Natural killer cell (primary cell): ENCODE measurements around the gene CEP112. TPM values are rescaled to one million over a fixed set of nuclear protein-coding genes. Genes with fewer than 3 reads are reported as not detected.

Experiments
- ATAC-seq, 3 donors: fragments of 150-1000 bp in 2 of 3; fragments of 200-7000 bp in 1 of 3; cut with Tn5 transposase; 1 replicate in 1 of 3; 2 replicates in 2 of 3; pipeline ENCODE4 v1.10.0; 2021; ENCODE audit warnings: mild to moderate bottlenecking in 2 of 3, moderate library complexity in 2 of 3
- DNase-seq, 2 donors: peaks; one replicate each; pipeline versions ENCODE4 v3.0.0 to v3.0.0-alpha.2; 2013 to 2021; ENCODE audit warnings: mixed read lengths in 1 of 2
- H3K27ac ChIP-seq: one replicate; pipeline ENCODE4 v1.5.1; 2013; ENCODE audit warnings: mild to moderate bottlenecking, low read length
- H3K27me3 ChIP-seq: one replicate; pipeline ENCODE4 v1.6.1; 2013; ENCODE audit warnings: low read length; ENCODE audit not compliant: control insufficient read depth, insufficient read depth
- H3K36me3 ChIP-seq: one replicate; pipeline ENCODE4 v1.6.1; 2013; ENCODE audit warnings: low read length; ENCODE audit not compliant: control insufficient read depth, insufficient read depth
- H3K4me1 ChIP-seq: one replicate; pipeline ENCODE4 v1.6.1; 2013; ENCODE audit warnings: low read length; ENCODE audit not compliant: control insufficient read depth, insufficient read depth
- H3K4me3 ChIP-seq: one replicate; pipeline ENCODE4 v1.5.1; 2013; ENCODE audit warnings: low read length
- H3K9me3 ChIP-seq: one replicate; pipeline ENCODE4 v1.6.1; 2013; ENCODE audit warnings: low read length; ENCODE audit not compliant: control insufficient read depth, insufficient read depth
- H3K27ac Mint-ChIP-seq, 2 donors: one replicate each; pipeline ENCODE4 v1.8.0; 2022; ENCODE audit warnings: mild to moderate bottlenecking in 2 of 2, mixed read lengths in 2 of 2, moderate library complexity in 1 of 2
- H3K27me3 Mint-ChIP-seq, 2 donors: one replicate each; pipeline ENCODE4 v1.8.0; 2022; ENCODE audit warnings: low read depth in 2 of 2, mixed read lengths in 2 of 2
- H3K36me3 Mint-ChIP-seq: one replicate; pipeline ENCODE4 v1.8.0; 2022; ENCODE audit warnings: mixed read lengths
- H3K4me1 Mint-ChIP-seq, 2 donors: one replicate each; pipeline ENCODE4 v1.8.0; 2022; ENCODE audit warnings: mixed read lengths in 2 of 2
- H3K4me3 Mint-ChIP-seq: one replicate; pipeline ENCODE4 v1.8.0; 2022; ENCODE audit warnings: mild to moderate bottlenecking, moderate library complexity, mixed read lengths
- H3K9me3 Mint-ChIP-seq, 2 donors: one replicate each; pipeline ENCODE4 v1.8.0; 2022; ENCODE audit warnings: mixed read lengths in 2 of 2
- WGBS: methylation state at CpG from one replicate; pipeline ENCODE4 v1.1.7; 2013; ENCODE audit warnings: missing lambda C conversion rate; ENCODE audit not compliant: insufficient coverage; 5-methylcytosine and 5-hydroxymethylcytosine counted together
- intact Hi-C: fragments of 100-400 bp; cut with micrococcal nuclease; formaldehyde crosslinking; loops from one replicate; pipeline ENCODE4 v1.14.2; 2022
- total RNA-seq, 4 donors: library from RNA; stranded (reverse); fragments of 120-200 nt in 1 of 4; gene quantifications; one replicate each; pipeline versions ENCODE4 v1.2.3 to v1.2.4, GENCODE V29; 2013 to 2022
- TF ChIP-seq, protein P1 (sequence below): fragments of 200-600 bp; IDR thresholded peaks from one replicate; pipeline ENCODE4 v1.8.0; 2022; ENCODE audit warnings: antibody characterized with exemption

Gene CEP112
- total RNA-seq, 3 donors from 2014 or later (not counting 1 experiment from before 2014, with no cell fraction given): 0.60 to 1.1 (median 0.85) TPM

DNA sequence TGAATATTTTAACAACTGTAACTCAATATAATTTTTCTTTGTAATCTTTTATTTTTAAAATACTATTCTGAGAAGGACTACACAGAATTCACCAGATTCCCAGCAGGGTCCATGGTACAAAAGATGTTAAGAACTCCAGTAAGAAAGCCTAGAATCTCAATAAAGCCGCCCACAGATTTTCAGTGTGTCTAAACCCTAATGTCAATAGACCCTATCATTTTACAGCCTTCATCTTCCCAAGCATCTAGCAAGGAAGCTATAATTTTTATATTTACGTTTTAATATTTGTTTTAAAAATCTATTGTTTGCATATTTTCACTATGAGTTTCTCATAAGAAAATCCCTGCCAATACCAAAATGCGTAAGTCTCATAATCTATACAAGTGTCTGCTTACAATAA lies 148.5 kb downstream of the CEP112 start:
- H3K27me3 Mint-ChIP-seq: peaks cover 0 to 4% of the 10 kb centered on the region in 2 donors
- no peaks in the 10 kb centered on the region for H3K9me3 ChIP-seq
- H3K27me3 ChIP-seq: no peaks in the 10 kb centered on the region
- intact Hi-C loops: no loop called here
- H3K27ac Mint-ChIP-seq: no peak overlapping the region
- H3K36me3 ChIP-seq: no peaks in the 10 kb centered on the region
- H3K9me3 Mint-ChIP-seq: no peaks in the 10 kb centered on the region
- H3K4me1 Mint-ChIP-seq: no peaks in the 10 kb centered on the region
- H3K4me3 ChIP-seq: no peak overlapping the region
- no peaks in the 10 kb centered on the region for H3K4me1 ChIP-seq
- TF ChIP-seq, protein P1, sequence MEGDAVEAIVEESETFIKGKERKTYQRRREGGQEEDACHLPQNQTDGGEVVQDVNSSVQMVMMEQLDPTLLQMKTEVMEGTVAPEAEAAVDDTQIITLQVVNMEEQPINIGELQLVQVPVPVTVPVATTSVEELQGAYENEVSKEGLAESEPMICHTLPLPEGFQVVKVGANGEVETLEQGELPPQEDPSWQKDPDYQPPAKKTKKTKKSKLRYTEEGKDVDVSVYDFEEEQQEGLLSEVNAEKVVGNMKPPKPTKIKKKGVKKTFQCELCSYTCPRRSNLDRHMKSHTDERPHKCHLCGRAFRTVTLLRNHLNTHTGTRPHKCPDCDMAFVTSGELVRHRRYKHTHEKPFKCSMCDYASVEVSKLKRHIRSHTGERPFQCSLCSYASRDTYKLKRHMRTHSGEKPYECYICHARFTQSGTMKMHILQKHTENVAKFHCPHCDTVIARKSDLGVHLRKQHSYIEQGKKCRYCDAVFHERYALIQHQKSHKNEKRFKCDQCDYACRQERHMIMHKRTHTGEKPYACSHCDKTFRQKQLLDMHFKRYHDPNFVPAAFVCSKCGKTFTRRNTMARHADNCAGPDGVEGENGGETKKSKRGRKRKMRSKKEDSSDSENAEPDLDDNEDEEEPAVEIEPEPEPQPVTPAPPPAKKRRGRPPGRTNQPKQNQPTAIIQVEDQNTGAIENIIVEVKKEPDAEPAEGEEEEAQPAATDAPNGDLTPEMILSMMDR: no peak
- 72% methylated on average over 2 of the region's 3 CpGs for WGBS
- DNase-seq: no peak
- no peak overlapping the region for H3K27ac ChIP-seq
- no peak for ATAC-seq
- H3K4me3 Mint-ChIP-seq: no peak overlapping the region
- H3K36me3 Mint-ChIP-seq: no peaks in the 10 kb centered on the region

GRCh38 chr17:66040402-66040801 lies 151.5 kb downstream of the CEP112 start:
- Mint-ChIP-seq H3K36me3 (no peaks in the 10 kb centered on the region), H3K4me3 (no peak overlapping the region), H3K4me1 (no peaks in the 10 kb centered on the region), H3K9me3 (no peaks in the 10 kb centered on the region), H3K27me3 (peaks cover 0 to 4% of the 10 kb centered on the region in 2 donors), H3K27ac (no peak overlapping the region)
- no peak for ATAC-seq
- intact Hi-C loops: no loop called here
- Histone ChIP-seq H3K9me3 (no peaks in the 10 kb centered on the region), H3K27me3 (no peaks in the 10 kb centered on the region), H3K27ac (no peak overlapping the region), H3K4me3 (no peak overlapping the region), H3K36me3 (no peaks in the 10 kb centered on the region), H3K4me1 (no peaks in the 10 kb centered on the region)
- TF ChIP-seq, protein P1: no peak
- WGBS: 91% methylated on average over 4 of the region's 4 CpGs
- DNase-seq: no peak

DNA sequence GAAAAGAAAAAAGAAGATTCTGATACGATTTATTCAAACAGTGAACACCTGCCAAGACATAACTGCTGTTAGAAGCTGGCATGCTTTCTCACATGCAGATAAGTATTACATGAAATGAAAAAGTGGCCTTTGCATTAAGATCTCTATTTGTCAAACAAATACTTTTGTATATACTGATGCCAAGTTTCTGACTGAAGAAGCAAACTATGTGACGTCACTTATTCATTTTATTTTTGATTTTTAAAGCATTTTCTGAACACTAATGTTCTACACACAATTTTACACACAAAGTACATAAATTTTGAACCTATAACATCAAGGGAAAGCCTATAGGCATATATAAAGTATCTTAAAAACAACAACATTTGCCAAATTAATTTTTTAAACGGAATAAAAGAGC lies 153.8 kb downstream of the CEP112 start:
- no peak overlapping the region for H3K4me3 Mint-ChIP-seq
- DNase-seq (no peak), ATAC-seq (no peak)
- intact Hi-C loops: no loop called here
- Histone ChIP-seq H3K9me3 (no peaks in the 10 kb centered on the region), H3K4me1 (no peaks in the 10 kb centered on the region), H3K27ac (no peak overlapping the region), H3K4me3 (no peak overlapping the region), H3K36me3 (no peaks in the 10 kb centered on the region), H3K27me3 (no peaks in the 10 kb centered on the region)
- no peaks in the 10 kb centered on the region for H3K4me1 Mint-ChIP-seq
- H3K27me3 Mint-ChIP-seq: peaks cover 0 to 4% of the 10 kb centered on the region in 2 donors
- 64% methylated on average over 3 of the region's 3 CpGs for WGBS
- no peaks in the 10 kb centered on the region for H3K36me3 Mint-ChIP-seq
- H3K27ac Mint-ChIP-seq: no peak overlapping the region
- TF ChIP-seq, protein P1: no peak
- no peaks in the 10 kb centered on the region for H3K9me3 Mint-ChIP-seq

- Histone ChIP-seq H3K4me3 (no peak overlapping the region), H3K9me3 (no peaks in the 10 kb centered on the region), H3K36me3 (no peaks in the 10 kb centered on the region), H3K27ac (no peak overlapping the region), H3K27me3 (no peaks in the 10 kb centered on the region), H3K4me1 (no peaks in the 10 kb centered on the region)
- Mint-ChIP-seq H3K4me1 (no peaks in the 10 kb centered on the region), H3K4me3 (no peak overlapping the region), H3K36me3 (no peaks in the 10 kb centered on the region), H3K27me3 (peaks cover 0 to 4% of the 10 kb centered on the region in 2 donors), H3K27ac (no peak overlapping the region), H3K9me3 (no peaks in the 10 kb centered on the region)
- intact Hi-C loops: no loop called here
- no peak for ATAC-seq
- WGBS: 97% methylated on average over 3 of the region's 3 CpGs
- TF ChIP-seq, protein P1: no peak
- no peak for DNase-seq
Measured at GRCh38 chr17:66037221-66037620, 154.7 kb downstream of the CEP112 start.
